H9 (cell line): Measurements from ENCODE around the gene AFF2. TPM values are rescaled to one million over a fixed set of nuclear protein-coding genes. Genes with fewer than 3 reads are reported as not detected.

Experiments
- DNase-seq: peaks from one replicate; pipeline ENCODE4 v3.0.0-alpha.2; 2017
- H2AFZ ChIP-seq: one replicate; pipeline ENCODE4 v1.6.1; 2013; ENCODE audit warnings: mild to moderate bottlenecking, low read length, control low read depth, moderate library complexity
- H2AK5ac ChIP-seq: 2 replicates; pipeline ENCODE4 v1.6.1; 2013; ENCODE audit warnings: low read length, control low read depth, mixed read lengths; ENCODE audit not compliant: insufficient read length
- H2BK120ac ChIP-seq: one replicate; pipeline ENCODE4 v1.6.1; 2013; ENCODE audit warnings: low read depth, mild to moderate bottlenecking, low read length, control low read depth, inconsistent platforms; ENCODE audit not compliant: poor library complexity, severe bottlenecking
- H2BK12ac ChIP-seq: 2 replicates; pipeline ENCODE4 v1.6.1; 2013; ENCODE audit warnings: low read length, control low read depth, mixed read lengths, low read depth; ENCODE audit not compliant: insufficient read length
- H2BK15ac ChIP-seq: 2 replicates; pipeline ENCODE4 v1.6.1; 2013; ENCODE audit warnings: low read depth, low read length, control low read depth
- H2BK20ac ChIP-seq: one replicate; pipeline ENCODE4 v1.6.1; 2013; ENCODE audit warnings: low read depth, mild to moderate bottlenecking, low read length, control low read depth, inconsistent platforms; ENCODE audit not compliant: poor library complexity, severe bottlenecking
- H2BK5ac ChIP-seq: 2 replicates; pipeline ENCODE4 v1.6.1; 2013; ENCODE audit warnings: low read length, control low read depth, mixed read lengths; ENCODE audit not compliant: insufficient read length
- H3K14ac ChIP-seq: 2 replicates; pipeline ENCODE4 v1.6.1; 2013; ENCODE audit warnings: low read length, control low read depth; ENCODE audit not compliant: insufficient read depth
- H3K18ac ChIP-seq: 2 replicates; pipeline ENCODE4 v1.6.1; 2013; ENCODE audit warnings: low read depth, mild to moderate bottlenecking, mixed read lengths, low read length, control low read depth; ENCODE audit not compliant: insufficient read length
- H3K23ac ChIP-seq: 2 replicates; pipeline ENCODE4 v1.6.1; 2013; ENCODE audit warnings: low read length, control low read depth, mixed read lengths, low read depth; ENCODE audit not compliant: insufficient read length
- H3K23me2 ChIP-seq: 2 replicates; pipeline ENCODE4 v1.6.1; 2013; ENCODE audit warnings: low read depth, mild to moderate bottlenecking, mixed read lengths, low read length, control low read depth; ENCODE audit not compliant: insufficient read length, poor library complexity, severe bottlenecking
- H3K27ac ChIP-seq: 2 replicates; pipeline ENCODE4 v1.5.1; 2013; ENCODE audit warnings: low read length, control low read depth, mixed read lengths, low read depth; ENCODE audit not compliant: insufficient read length
- H3K27me3 ChIP-seq: 2 replicates; pipeline ENCODE4 v1.6.1; 2013; ENCODE audit warnings: low read length, control low read depth, inconsistent platforms; ENCODE audit not compliant: insufficient read depth
- H3K4ac ChIP-seq: 2 replicates; pipeline ENCODE4 v1.6.1; 2013; ENCODE audit warnings: low read depth, mild to moderate bottlenecking, control low read depth, inconsistent platforms, low read length, moderate library complexity
- H3K4me1 ChIP-seq: 2 replicates; pipeline ENCODE4 v1.6.1; 2013; ENCODE audit warnings: low read length, control low read depth, inconsistent platforms; ENCODE audit not compliant: insufficient read depth
- H3K4me2 ChIP-seq: 2 replicates; pipeline ENCODE4 v1.6.1; 2013; ENCODE audit warnings: low read length, control low read depth, mixed read lengths; ENCODE audit not compliant: insufficient read length, insufficient read depth
- H3K56ac ChIP-seq: 2 replicates; pipeline ENCODE4 v1.6.1; 2013; ENCODE audit warnings: low read depth, mild to moderate bottlenecking, mixed read lengths, low read length, control low read depth; ENCODE audit not compliant: insufficient read length
- H3K79me1 ChIP-seq: 2 replicates; pipeline ENCODE4 v1.6.1; 2013; ENCODE audit warnings: low read depth, mild to moderate bottlenecking, moderate library complexity, low read length, control low read depth, inconsistent platforms; ENCODE audit not compliant: insufficient read depth, poor library complexity, severe bottlenecking
- H3K79me2 ChIP-seq: 2 replicates; pipeline ENCODE4 v1.6.1; 2013; ENCODE audit warnings: low read length, control low read depth, inconsistent platforms; ENCODE audit not compliant: insufficient read depth
- H3K9ac ChIP-seq: 2 replicates; pipeline ENCODE4 v1.6.1; 2013; ENCODE audit warnings: low read length, control low read depth, mixed read lengths; ENCODE audit not compliant: insufficient read length; ENCODE audit errors: extremely low read depth
- H3K9me3 ChIP-seq: one replicate; pipeline ENCODE4 v1.6.1; 2013; ENCODE audit warnings: low read depth, low read length, inconsistent platforms; ENCODE audit not compliant: control insufficient read depth
- H3T11ph ChIP-seq: one replicate; pipeline ENCODE4 v1.6.1; 2013; ENCODE audit warnings: mild to moderate bottlenecking, low read length, control low read depth, inconsistent platforms
- H4K20me1 ChIP-seq: one replicate; pipeline ENCODE4 v1.6.1; 2013; ENCODE audit not compliant: control insufficient read depth, insufficient read length, insufficient read depth
- H4K5ac ChIP-seq: 2 replicates; pipeline ENCODE4 v1.6.1; 2013; ENCODE audit warnings: low read depth, mild to moderate bottlenecking, mixed read lengths, low read length, control low read depth; ENCODE audit not compliant: insufficient read length
- H4K8ac ChIP-seq: replicated peaks from 2 replicates; pipeline ENCODE4 v1.6.1; 2013; ENCODE audit warnings: low read length, control low read depth, mixed read lengths, low read depth; ENCODE audit not compliant: insufficient read length
- H4K91ac ChIP-seq: 2 replicates; pipeline ENCODE4 v1.6.1; 2013; ENCODE audit warnings: low read depth, mild to moderate bottlenecking, moderate library complexity, mixed read lengths, low read length, control low read depth; ENCODE audit not compliant: insufficient read length
- H3K27ac Mint-ChIP-seq, 3 experiments: 2 replicates in 2 of 3; 3 replicates in 1 of 3; pipeline ENCODE4 v1.8.0; 2020 to 2021; ENCODE audit warnings: mixed read lengths in 3 of 3, mild to moderate bottlenecking in 1 of 3, moderate library complexity in 1 of 3
- H3K27me3 Mint-ChIP-seq: 2 replicates; pipeline ENCODE4 v1.8.0; 2021; ENCODE audit warnings: low read depth, mild to moderate bottlenecking, moderate library complexity, mixed read lengths
- H3K36me3 Mint-ChIP-seq, 3 experiments: 2 replicates in 2 of 3; 3 replicates in 1 of 3; pipeline ENCODE4 v1.8.0; 2020 to 2021; ENCODE audit warnings: low read depth in 3 of 3, mixed read lengths in 3 of 3; ENCODE audit not compliant: insufficient read depth in 1 of 3
- H3K4me1 Mint-ChIP-seq, 2 experiments: 2 replicates each; pipeline ENCODE4 v1.8.0; 2020; ENCODE audit warnings: mixed read lengths in 2 of 2
- H3K4me3 Mint-ChIP-seq, 2 experiments: 2 replicates in 1 of 2; 3 replicates in 1 of 2; pipeline ENCODE4 v1.8.0; 2020 to 2021; ENCODE audit warnings: mild to moderate bottlenecking in 2 of 2, mixed read lengths in 2 of 2, moderate library complexity in 1 of 2
- H3K9me3 Mint-ChIP-seq, 2 experiments: 2 replicates in 1 of 2; 3 replicates in 1 of 2; pipeline ENCODE4 v1.8.0; 2020; ENCODE audit warnings: mild to moderate bottlenecking in 2 of 2, mixed read lengths in 2 of 2, moderate library complexity in 1 of 2
- CTCF ChIP-seq: fragments of 200-600 bp; sonication (generic); conservative IDR thresholded peaks from 3 replicates; pipeline ENCODE4 v1.8.0; 2021; ENCODE audit warnings: antibody characterized with exemption, mild to moderate bottlenecking
- total RNA-seq: library from RNA; stranded (reverse); gene quantifications from 2 replicates; pipeline ENCODE4 v1.2.1, GENCODE V29; 2021

The AFF2 gene
- total RNA-seq, 1 experiment from 2014 or later, result 14.6 TPM

- Histone ChIP-seq H3K18ac (no peak overlapping the region), H2BK120ac (no peak overlapping the region), H3K4ac (no peak overlapping the region), H3K9me3 (peaks cover 39% of the 10 kb centered on the region), H2AFZ (no peak overlapping the region), H4K5ac (no peak overlapping the region), H3K4me1 (no peaks in the 10 kb centered on the region), H4K20me1 (no peaks in the 10 kb centered on the region), H2BK5ac (no peak overlapping the region), H3K23me2 (no peaks in the 10 kb centered on the region), H4K91ac (no peak overlapping the region), H3K79me2 (no peaks in the 10 kb centered on the region), H3T11ph (no peak overlapping the region), H3K23ac (no peak overlapping the region), H2BK12ac (no peak overlapping the region), H3K14ac (no peak overlapping the region), H3K27ac (no peak overlapping the region), H2BK15ac (no peak overlapping the region), H3K4me2 (no peak overlapping the region), H4K8ac (no peak overlapping the region), H2BK20ac (no peak overlapping the region), H3K9ac (no peak overlapping the region), H3K27me3 (no peaks in the 10 kb centered on the region), H3K79me1 (no peaks in the 10 kb centered on the region), H2AK5ac (no peak overlapping the region), H3K56ac (no peak overlapping the region)
- Mint-ChIP-seq H3K4me3 (no peak overlapping the region), H3K36me3 (peaks cover 0 to 1% (median 0%) of the 10 kb centered on the region in 3 experiments; a peak in 1 of 7 replicates), H3K4me1 (no peaks in the 10 kb centered on the region), H3K9me3 (peaks cover 54 to 58% of the 10 kb centered on the region in 2 experiments), H3K27me3 (no peaks in the 10 kb centered on the region; the same call in 1 of the 2 replicates), H3K27ac (no peak overlapping the region)
- TF ChIP-seq CTCF, result no peak
- no peak for DNase-seq
Measured at GRCh38 chrX:148628621-148629020, 128.2 kb downstream of the AFF2 start.
